GM23248 (cell line): ENCODE data around the gene CCDC85C.

Experiments
- EZH2 ChIP-seq: fragments of 200-600 bp; sonication (generic); IDR thresholded peaks from 2 replicates; pipeline ENCODE4 v1.6.1; 2018; ENCODE audit warnings: antibody characterized with exemption, mild to moderate bottlenecking; ENCODE audit not compliant: insufficient read depth, poor library complexity, severe bottlenecking
- EZH2phosphoT487 ChIP-seq: fragments of 200-600 bp; sonication (generic); IDR thresholded peaks from 2 replicates; pipeline ENCODE4 v1.6.1; 2018; ENCODE audit warnings: antibody characterized with exemption, moderate library complexity, mild to moderate bottlenecking, low read depth; ENCODE audit not compliant: insufficient read depth

DNA sequence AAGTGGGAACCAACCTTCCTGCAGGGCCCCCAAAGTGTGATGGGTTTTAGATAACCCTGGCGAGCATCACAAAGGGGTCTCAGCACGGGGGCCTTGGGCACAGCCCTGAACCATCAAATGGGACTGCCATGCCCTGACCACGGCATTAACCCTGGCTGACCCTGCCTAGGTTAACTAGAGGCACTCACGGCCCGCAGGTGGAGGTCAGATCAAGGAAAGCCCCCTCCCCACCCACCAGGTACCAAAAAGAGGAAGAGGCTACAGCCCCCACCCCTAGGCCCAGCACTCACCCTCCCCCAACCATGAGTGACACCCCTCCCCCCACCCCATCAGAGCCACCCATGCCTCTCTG, 80.3 kb downstream of the CCDC85C start:
- TF ChIP-seq EZH2 (no peak), EZH2phosphoT487 (no peak)
